ENCODE data around the gene PTPRN2. TPM values are rescaled to one million over a fixed set of nuclear protein-coding genes. Genes with fewer than 3 reads are reported as not detected.

The PTPRN2 gene
- polyA plus RNA-seq, 1 of the 3 experiments (the other 2 are of a cell fraction) = 4.0 TPM

DNA sequence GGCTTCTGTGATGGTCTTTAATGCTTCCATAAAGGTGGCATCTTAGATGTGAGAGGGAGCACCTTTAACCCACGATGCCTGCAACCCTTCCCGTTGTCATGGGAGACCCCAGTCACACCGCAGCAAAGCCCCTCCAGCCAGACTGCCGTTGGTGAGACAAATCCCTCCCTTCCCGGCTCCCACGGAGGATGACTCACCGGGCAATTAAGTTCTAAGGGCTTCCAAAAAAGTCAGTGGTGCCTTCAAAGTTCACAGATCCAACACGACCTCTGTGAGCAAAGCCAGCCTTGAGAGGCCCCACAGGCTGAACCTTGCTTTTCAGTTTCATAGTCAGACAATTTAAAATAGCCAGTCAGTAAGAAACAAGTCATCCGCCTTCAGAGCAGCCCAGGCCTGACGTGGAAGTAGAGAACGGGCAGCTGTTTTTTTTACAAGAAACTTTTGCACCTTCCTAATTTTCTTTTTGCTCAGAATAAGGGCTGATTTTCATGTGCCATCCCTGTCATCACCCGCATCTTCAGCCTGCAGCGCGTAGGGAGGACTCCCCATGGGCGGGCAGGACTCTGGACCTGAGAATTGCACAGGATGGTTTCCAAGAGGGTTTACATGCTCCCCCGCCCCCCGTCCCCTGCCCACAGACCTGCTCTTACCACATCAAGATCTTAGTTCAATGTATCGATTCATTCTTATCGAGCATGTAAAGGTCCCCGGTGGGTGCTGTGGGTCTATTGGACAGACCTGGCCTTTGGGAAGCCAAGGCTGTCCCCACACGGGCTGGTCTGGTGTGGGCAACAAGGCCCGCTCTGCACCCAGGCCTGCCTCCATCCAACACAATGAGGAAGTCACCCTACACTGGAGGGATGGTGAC, 916.9 kb downstream of the PTPRN2 start:
- no peak for DNase-seq
- CTCF ChIA-PET = no interaction called here
- H3K9me3 ChIP-seq = no peaks in the 10 kb centered on the region

GRCh38 chr7:157669768-157670351, 917.8 kb downstream of the PTPRN2 start:
- Histone ChIP-seq H3K9me2 (no peaks in the 10 kb centered on the region), H3K27me3 (ENCODE audit: insufficient read depth) (no peaks in the 10 kb centered on the region), H3K79me2 (ENCODE audit: insufficient read depth) (no peaks in the 10 kb centered on the region), H3K27ac (ENCODE audit: low read depth in 2 of 2, low read length in 1 of 2) (no peak overlapping the region), H3K4me1 (ENCODE audit: control insufficient read depth in 1 of 2, insufficient read depth in 2 of 2, low read depth in 1 of 2, low read length in 1 of 2) (peaks cover 0 to 16% of the 10 kb centered on the region in 2 experiments; a peak in 1 of 4 replicates), H4K20me1 (ENCODE audit: insufficient read depth) (0 out of 2 replicates have a peak, but pooled peaks cover 3% of the 10 kb centered on the region), H3K4me2 (no peak overlapping the region), H3K4me3 (ENCODE audit: low read depth in 2 of 2, low read length in 1 of 2) (no peak overlapping the region), H3K9ac (no peak overlapping the region), H3F3A (replicated peaks; ENCODE audit: insufficient read depth) (no peaks in the 10 kb centered on the region), H2AFZ (ENCODE audit: low read depth) (no peak overlapping the region), H3K36me3 (replicated peaks in 1 of 2; ENCODE audit: control insufficient read depth in 1 of 2, insufficient read depth in 2 of 2, low read length in 1 of 2) (no peaks in the 10 kb centered on the region), H3K9me3 (no peaks in the 10 kb centered on the region)
- ChIA-PET CTCF (no interaction called here), POLR2A (no interaction called here)
- 88% methylated on average over 33 of the region's 33 CpGs for WGBS (ENCODE audit: low lambda C conversion rate)
- no peak for DNase-seq
- TF ChIP-seq JUND (IDR thresholded peaks at IDR 0.05) = no peak

More for the DNA sequence above, 916.9 kb downstream of the PTPRN2 start:
- Histone ChIP-seq H3K27ac (ENCODE audit: low read depth in 2 of 2, low read length in 1 of 2) (no peak overlapping the region), H3K36me3 (replicated peaks in 1 of 2; ENCODE audit: control insufficient read depth in 1 of 2, insufficient read depth in 2 of 2, low read length in 1 of 2) (no peaks in the 10 kb centered on the region), H3K4me1 (ENCODE audit: control insufficient read depth in 1 of 2, insufficient read depth in 2 of 2, low read depth in 1 of 2, low read length in 1 of 2) (peaks cover 0 to 16% of the 10 kb centered on the region in 2 experiments; a peak in 1 of 4 replicates), H3K27me3 (ENCODE audit: insufficient read depth) (no peaks in the 10 kb centered on the region), H3F3A (replicated peaks; ENCODE audit: insufficient read depth) (no peaks in the 10 kb centered on the region), H3K9me2 (no peaks in the 10 kb centered on the region), H3K4me3 (ENCODE audit: low read depth in 2 of 2, low read length in 1 of 2) (no peak overlapping the region), H2AFZ (ENCODE audit: low read depth) (no peak overlapping the region), H3K79me2 (ENCODE audit: insufficient read depth) (no peaks in the 10 kb centered on the region), H3K9ac (no peak overlapping the region), H3K4me2 (0 out of 2 replicates have a peak overlapping the region, but pooled peaks have one; percentile 44), H4K20me1 (ENCODE audit: insufficient read depth) (0 out of 2 replicates have a peak, but pooled peaks cover 3% of the 10 kb centered on the region)
- POLR2A ChIA-PET = no interaction called here
- TF ChIP-seq RCOR1 (IDR thresholded peaks at IDR 0.05; ENCODE audit: low read length) (no peak), NFIC (IDR thresholded peaks at IDR 0.05; ENCODE audit: borderline replicate concordance) (no peak), MEF2A (IDR thresholded peaks at IDR 0.05; ENCODE audit: borderline replicate concordance, low read depth) (no peak), MXI1 (IDR thresholded peaks at IDR 0.05; ENCODE audit: low read depth, low read length) (no peak), SIN3A (IDR thresholded peaks at IDR 0.05; ENCODE audit: borderline replicate concordance, low read depth, low read length) (no peak), RFX5 (IDR thresholded peaks at IDR 0.05; ENCODE audit: low read length) (no peak), FOXM1 (IDR thresholded peaks at IDR 0.05; ENCODE audit: low read depth) (no peak), FOXJ3 (CRISPR knock-in tag; IDR thresholded peaks at IDR 0.05) (no peak), JUND (IDR thresholded peaks at IDR 0.05) (no peak), RAD21 (IDR thresholded peaks at IDR 0.05; ENCODE audit: low read length) (no peak)
- TF ChIP-seq, protein P1, sequence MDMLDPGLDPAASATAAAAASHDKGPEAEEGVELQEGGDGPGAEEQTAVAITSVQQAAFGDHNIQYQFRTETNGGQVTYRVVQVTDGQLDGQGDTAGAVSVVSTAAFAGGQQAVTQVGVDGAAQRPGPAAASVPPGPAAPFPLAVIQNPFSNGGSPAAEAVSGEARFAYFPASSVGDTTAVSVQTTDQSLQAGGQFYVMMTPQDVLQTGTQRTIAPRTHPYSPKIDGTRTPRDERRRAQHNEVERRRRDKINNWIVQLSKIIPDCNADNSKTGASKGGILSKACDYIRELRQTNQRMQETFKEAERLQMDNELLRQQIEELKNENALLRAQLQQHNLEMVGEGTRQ (IDR thresholded peaks at IDR 0.05; ENCODE audit: borderline replicate concordance, low read depth, low read length) = no peak
- TF ChIP-seq, protein P2, sequence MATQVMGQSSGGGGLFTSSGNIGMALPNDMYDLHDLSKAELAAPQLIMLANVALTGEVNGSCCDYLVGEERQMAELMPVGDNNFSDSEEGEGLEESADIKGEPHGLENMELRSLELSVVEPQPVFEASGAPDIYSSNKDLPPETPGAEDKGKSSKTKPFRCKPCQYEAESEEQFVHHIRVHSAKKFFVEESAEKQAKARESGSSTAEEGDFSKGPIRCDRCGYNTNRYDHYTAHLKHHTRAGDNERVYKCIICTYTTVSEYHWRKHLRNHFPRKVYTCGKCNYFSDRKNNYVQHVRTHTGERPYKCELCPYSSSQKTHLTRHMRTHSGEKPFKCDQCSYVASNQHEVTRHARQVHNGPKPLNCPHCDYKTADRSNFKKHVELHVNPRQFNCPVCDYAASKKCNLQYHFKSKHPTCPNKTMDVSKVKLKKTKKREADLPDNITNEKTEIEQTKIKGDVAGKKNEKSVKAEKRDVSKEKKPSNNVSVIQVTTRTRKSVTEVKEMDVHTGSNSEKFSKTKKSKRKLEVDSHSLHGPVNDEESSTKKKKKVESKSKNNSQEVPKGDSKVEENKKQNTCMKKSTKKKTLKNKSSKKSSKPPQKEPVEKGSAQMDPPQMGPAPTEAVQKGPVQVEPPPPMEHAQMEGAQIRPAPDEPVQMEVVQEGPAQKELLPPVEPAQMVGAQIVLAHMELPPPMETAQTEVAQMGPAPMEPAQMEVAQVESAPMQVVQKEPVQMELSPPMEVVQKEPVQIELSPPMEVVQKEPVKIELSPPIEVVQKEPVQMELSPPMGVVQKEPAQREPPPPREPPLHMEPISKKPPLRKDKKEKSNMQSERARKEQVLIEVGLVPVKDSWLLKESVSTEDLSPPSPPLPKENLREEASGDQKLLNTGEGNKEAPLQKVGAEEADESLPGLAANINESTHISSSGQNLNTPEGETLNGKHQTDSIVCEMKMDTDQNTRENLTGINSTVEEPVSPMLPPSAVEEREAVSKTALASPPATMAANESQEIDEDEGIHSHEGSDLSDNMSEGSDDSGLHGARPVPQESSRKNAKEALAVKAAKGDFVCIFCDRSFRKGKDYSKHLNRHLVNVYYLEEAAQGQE (IDR thresholded peaks at IDR 0.05; ENCODE audit: low read depth, low read length) = no peak
- 66% methylated on average over 22 of the region's 22 CpGs for WGBS (ENCODE audit: low lambda C conversion rate)
